HepG2 (cell line): ENCODE results near the gene ZNF444. TPM values are rescaled to one million over a fixed set of nuclear protein-coding genes. Genes with fewer than 3 reads are reported as not detected.

Source experiments
- HNF1B ChIP-seq: sonication (generic); formaldehyde crosslinking; IDR thresholded peaks from 2 replicates; pipeline ENCODE4 v1.5.1; 2020; ENCODE audit warnings: mild to moderate bottlenecking, moderate library complexity, missing genetic modification reagents
- NAIF1 ChIP-seq: sonication (generic); formaldehyde crosslinking; IDR thresholded peaks from 2 replicates; pipeline ENCODE4 v1.5.0; 2020; ENCODE audit warnings: mild to moderate bottlenecking, missing genetic modification reagents, borderline replicate concordance
- ZNF317 ChIP-seq: sonication (generic); formaldehyde crosslinking; IDR thresholded peaks from 2 replicates; pipeline ENCODE4 v1.5.0; 2020; ENCODE audit warnings: mild to moderate bottlenecking, missing genetic modification reagents
- ZNF318 ChIP-seq: sonication (generic); formaldehyde crosslinking; IDR thresholded peaks from 2 replicates; pipeline ENCODE4 v1.4.0; 2020; ENCODE audit warnings: mild to moderate bottlenecking, missing genetic modification reagents
- ZNF839 ChIP-seq: sonication (generic); formaldehyde crosslinking; IDR thresholded peaks from 2 replicates; pipeline ENCODE4 v1.4.0; 2020; ENCODE audit warnings: missing genetic modification reagents, mild to moderate bottlenecking, borderline replicate concordance
- polyA plus RNA-seq, 8 experiments: library from polyadenylated mRNA; depleted of rRNA in 3 of 8; stranded (reverse) in 7 of 8; unstranded in 1 of 8; fragments of >200 nt; fragmentation: Illumina TruSeq in 4 of 8; extraction: Trizol in 4 of 8; gene quantifications; 2 replicates each; pipeline versions ENCODE4 v1.2.1 to v1.2.3, GENCODE V29; 2011 to 2016; ENCODE audit warnings: low read depth in 4 of 8, missing spikeins in 1 of 8, mixed read lengths in 1 of 8; ENCODE audit not compliant: insufficient read depth in 1 of 8
- total RNA-seq, 5 experiments: library from RNA; depleted of rRNA; stranded (reverse); fragments of >200 nt; fragmentation: Illumina TruSeq; extraction: Trizol; gene quantifications; 2 replicates each; pipeline ENCODE4 v1.2.3, GENCODE V29; 2016; ENCODE audit warnings: low read depth in 1 of 5

ZNF444 gene
- total and polyA plus RNA-seq, 2 of the 13 experiments (the other 11 are each of a cell fraction or from before 2014, with no cell fraction given): 27.4 to 30.3 TPM

DNA sequence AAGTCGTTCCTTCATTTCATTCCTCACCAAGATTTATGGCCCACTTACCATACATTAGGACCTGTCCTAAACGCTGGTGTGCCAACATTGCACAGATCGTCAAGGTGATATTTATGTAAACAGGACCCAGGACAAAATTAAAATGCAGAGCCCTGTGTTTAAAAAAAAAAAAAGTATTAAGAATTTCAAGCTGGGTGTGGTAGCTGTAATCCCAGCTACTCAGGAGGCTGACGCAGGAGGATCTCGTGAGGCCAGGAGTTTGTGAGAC, 6.5 kb upstream of the ZNF444 start (continued):
- TF ChIP-seq NAIF1 (CRISPR knock-in tag) (no peak), HNF1B (CRISPR knock-in tag) (no peak), ZNF839 (CRISPR knock-in tag) (no peak), ZNF317 (no peak), ZNF318 (CRISPR knock-in tag) (no peak)
